Activated T-cell treated with anti-CD3 and anti-CD28 coated beads, Interleukin-2, amount 50 U/mL, for 72 hours (primary cell): ENCODE measurements around the gene FAP. TPM values are rescaled to one million over a fixed set of nuclear protein-coding genes. Genes with fewer than 3 reads are reported as not detected.

Source experiments
- ATAC-seq, 2 donors: fragments of 150-1000 bp; cut with Tn5 transposase; replicated peaks in 1 of 2; 2 replicates each; pipeline ENCODE4 v1.10.0; 2021; ENCODE audit warnings: moderate library complexity in 2 of 2, mild to moderate bottlenecking in 1 of 2
- DNase-seq, 2 donors: peaks; one replicate each; pipeline ENCODE4 v3.0.0; 2021 to 2022; ENCODE audit warnings: mixed read lengths in 1 of 2
- H3K27ac Mint-ChIP-seq: one replicate; pipeline ENCODE4 v1.8.0; 2022; ENCODE audit warnings: mild to moderate bottlenecking, moderate library complexity, mixed read lengths
- H3K27me3 Mint-ChIP-seq: one replicate; pipeline ENCODE4 v1.8.0; 2022; ENCODE audit warnings: low read depth, mixed read lengths
- H3K36me3 Mint-ChIP-seq, 2 donors: one replicate each; pipeline ENCODE4 v1.8.0; 2022; ENCODE audit warnings: mixed read lengths in 2 of 2, mild to moderate bottlenecking in 1 of 2; ENCODE audit not compliant: insufficient read depth in 2 of 2
- H3K4me1 Mint-ChIP-seq: one replicate; pipeline ENCODE4 v1.8.0; 2022; ENCODE audit warnings: low read depth, mixed read lengths
- H3K4me3 Mint-ChIP-seq, 2 donors: one replicate each; pipeline ENCODE4 v1.8.0; 2022; ENCODE audit warnings: mild to moderate bottlenecking in 2 of 2, mixed read lengths in 2 of 2, moderate library complexity in 2 of 2
- H3K9me3 Mint-ChIP-seq, 2 donors: one replicate each; pipeline ENCODE4 v1.8.0; 2022; ENCODE audit warnings: mixed read lengths in 2 of 2
- total RNA-seq, 2 donors: library from RNA; stranded (reverse); gene quantifications; one replicate each; pipeline ENCODE4 v1.2.3, GENCODE V29; 2022

FAP gene
- total RNA-seq, 2 donors from 2014 or later = not detected

DNA sequence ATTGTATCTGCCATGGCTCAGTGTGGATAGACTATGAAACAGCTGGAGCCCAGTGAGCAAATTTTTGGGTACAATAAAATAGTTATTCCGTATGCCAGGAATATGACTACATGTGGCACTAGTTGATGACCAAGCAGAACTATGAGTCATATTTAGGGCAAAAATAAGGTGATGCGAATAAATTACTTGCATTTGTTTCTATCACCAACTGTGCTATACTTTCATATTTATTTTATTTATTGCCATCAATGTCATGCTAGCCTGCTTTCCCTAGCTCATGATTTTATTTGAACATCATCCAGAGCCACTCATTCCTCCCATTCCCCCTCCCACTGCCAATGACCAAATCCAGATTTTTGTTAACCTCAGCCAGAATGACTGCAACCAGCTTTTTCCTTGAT is 13.3 kb upstream of the FAP start:
- Mint-ChIP-seq H3K9me3 (no peaks in the 10 kb centered on the region), H3K4me1 (peaks cover 7% of the 10 kb centered on the region), H3K36me3 (no peaks in the 10 kb centered on the region), H3K27me3 (no peaks in the 10 kb centered on the region), H3K27ac (no peak overlapping the region), H3K4me3 (no peak overlapping the region)
- DNase-seq (no peak), ATAC-seq (no peak)

DNA sequence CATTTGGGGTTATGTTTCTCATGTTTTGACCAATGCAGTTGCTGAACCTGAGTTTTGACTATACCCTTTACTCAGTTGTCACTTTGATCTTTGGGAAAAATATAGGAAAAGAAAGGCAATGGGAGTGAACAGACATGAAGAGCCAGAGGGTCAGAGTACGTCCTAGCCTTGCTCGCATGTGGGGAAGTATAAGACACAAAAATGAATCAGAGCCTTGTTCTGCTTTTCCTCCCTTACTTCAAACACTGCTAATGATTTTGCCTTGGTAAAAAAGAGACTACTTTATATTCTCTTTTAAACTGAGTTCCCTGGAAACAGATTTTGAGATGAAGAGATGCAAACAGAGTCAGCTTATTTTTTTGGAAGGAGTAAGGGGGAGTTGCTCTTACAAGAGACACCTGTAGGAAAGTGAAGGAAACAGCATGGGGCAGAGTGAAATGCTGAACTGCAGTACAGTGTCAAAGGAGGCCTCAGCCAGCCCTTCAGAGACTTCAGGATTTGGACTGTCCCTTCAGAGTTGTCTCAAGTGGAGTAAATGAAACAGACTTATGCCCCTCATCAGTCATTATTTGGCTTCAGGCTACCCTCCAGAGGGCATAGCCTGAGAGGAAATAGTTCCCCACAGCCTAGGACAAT is 11.1 kb upstream of the FAP start:
- Mint-ChIP-seq H3K27ac (no peak overlapping the region), H3K9me3 (no peaks in the 10 kb centered on the region), H3K36me3 (no peaks in the 10 kb centered on the region), H3K4me1 (no peaks in the 10 kb centered on the region), H3K27me3 (no peaks in the 10 kb centered on the region), H3K4me3 (no peak overlapping the region)
- DNase-seq (no peak), ATAC-seq (no peak)

DNA sequence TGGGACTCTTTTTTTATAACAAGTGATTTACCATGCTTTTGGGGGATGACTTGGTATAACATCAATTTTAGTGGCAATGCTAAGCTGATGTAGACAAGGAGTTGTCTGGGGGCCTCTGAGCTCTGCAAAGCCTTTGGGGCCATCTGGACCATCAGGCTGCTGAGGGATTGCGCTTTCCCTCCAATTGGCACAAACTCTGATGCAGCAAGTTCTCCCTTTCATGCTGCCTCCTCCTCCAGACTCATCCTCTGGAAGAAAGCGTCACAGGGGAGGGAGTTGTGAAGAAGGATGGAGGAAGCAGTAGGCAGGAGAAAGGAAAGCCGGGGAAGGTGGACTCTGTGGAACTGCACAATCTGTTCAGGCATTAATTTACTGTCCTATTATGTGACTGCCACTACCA is 10.2 kb upstream of the FAP start:
- no peak for ATAC-seq
- no peaks in the 10 kb centered on the region for H3K27me3 Mint-ChIP-seq
- no peak for DNase-seq
- H3K27ac Mint-ChIP-seq = no peak overlapping the region
- H3K4me1 Mint-ChIP-seq = no peaks in the 10 kb centered on the region
- no peaks in the 10 kb centered on the region for H3K36me3 Mint-ChIP-seq
- no peak overlapping the region for H3K4me3 Mint-ChIP-seq
- H3K9me3 Mint-ChIP-seq = no peaks in the 10 kb centered on the region

DNA sequence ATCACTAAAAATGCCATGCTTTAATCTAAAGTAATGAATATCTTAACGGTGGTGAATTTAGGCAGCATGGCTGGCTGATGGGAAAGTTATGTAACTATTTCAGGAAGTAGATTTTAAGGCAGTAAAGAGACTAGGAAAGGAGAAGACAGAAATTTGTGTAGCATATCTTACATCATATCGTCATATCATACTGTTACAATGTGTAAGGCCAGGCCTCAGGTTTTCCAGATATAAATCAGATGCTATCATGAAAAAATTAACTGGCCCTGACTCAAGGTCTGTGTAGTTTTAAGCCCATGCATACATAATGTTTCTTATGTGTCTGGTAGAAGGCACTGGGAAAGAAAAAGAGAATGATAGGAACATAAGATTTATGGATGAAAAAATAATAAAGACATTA is 8.9 kb upstream of the FAP start:
- Mint-ChIP-seq H3K27me3 (no peaks in the 10 kb centered on the region), H3K27ac (no peak overlapping the region), H3K4me1 (no peaks in the 10 kb centered on the region), H3K9me3 (no peaks in the 10 kb centered on the region), H3K36me3 (no peaks in the 10 kb centered on the region), H3K4me3 (no peak overlapping the region)
- ATAC-seq (no peak), DNase-seq (no peak)

DNA sequence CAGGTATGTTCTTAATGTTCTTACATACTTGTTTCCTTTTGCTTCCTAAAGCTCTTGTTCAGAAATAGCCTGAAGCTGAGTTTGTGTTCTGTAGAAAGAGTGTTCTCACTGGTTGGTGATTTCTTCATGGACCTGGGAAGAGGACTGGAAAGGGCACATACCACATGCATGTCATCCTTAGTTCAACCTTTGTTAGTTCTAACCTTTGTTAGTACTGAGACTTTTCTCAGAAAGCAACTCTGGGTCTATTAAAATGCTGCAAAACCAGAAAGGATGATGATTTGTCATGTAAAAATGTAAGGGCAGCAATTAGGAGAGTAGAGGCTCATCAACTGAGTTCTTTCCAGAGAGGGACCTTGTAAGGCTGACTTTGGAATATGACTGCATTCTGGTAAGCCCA is 2.5 kb upstream of the FAP start:
- Mint-ChIP-seq H3K36me3 (no peaks in the 10 kb centered on the region), H3K4me1 (no peaks in the 10 kb centered on the region), H3K9me3 (no peaks in the 10 kb centered on the region), H3K27me3 (peaks cover 2% of the 10 kb centered on the region), H3K4me3 (no peak overlapping the region), H3K27ac (no peak overlapping the region)
- no peak for ATAC-seq
- no peak for DNase-seq

DNA sequence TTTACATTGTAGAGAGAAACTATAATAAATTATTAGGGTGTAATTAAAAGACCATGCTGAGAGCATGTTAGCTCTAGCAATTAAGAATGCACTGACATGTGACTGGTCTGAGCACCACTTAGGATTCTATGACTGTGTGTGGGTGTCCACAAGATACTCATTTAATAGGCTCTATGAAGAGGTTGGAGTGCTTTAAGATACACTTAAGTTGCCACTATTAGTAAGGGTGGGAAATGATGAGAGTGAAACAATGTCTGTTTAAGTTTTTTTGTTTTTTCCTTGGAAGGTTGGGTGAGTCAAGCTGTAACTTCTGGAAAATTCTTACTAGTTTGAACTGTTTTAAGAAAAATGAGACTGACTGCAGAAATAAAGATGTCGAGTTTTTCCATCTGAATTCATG is 1.8 kb upstream of the FAP start:
- no peaks in the 10 kb centered on the region for H3K36me3 Mint-ChIP-seq
- H3K27me3 Mint-ChIP-seq = peaks cover 9% of the 10 kb centered on the region
- ATAC-seq (no peak), DNase-seq (no peak)
- H3K4me1 Mint-ChIP-seq = no peaks in the 10 kb centered on the region
- H3K9me3 Mint-ChIP-seq = no peaks in the 10 kb centered on the region
- no peak overlapping the region for H3K4me3 Mint-ChIP-seq
- no peak overlapping the region for H3K27ac Mint-ChIP-seq

DNA sequence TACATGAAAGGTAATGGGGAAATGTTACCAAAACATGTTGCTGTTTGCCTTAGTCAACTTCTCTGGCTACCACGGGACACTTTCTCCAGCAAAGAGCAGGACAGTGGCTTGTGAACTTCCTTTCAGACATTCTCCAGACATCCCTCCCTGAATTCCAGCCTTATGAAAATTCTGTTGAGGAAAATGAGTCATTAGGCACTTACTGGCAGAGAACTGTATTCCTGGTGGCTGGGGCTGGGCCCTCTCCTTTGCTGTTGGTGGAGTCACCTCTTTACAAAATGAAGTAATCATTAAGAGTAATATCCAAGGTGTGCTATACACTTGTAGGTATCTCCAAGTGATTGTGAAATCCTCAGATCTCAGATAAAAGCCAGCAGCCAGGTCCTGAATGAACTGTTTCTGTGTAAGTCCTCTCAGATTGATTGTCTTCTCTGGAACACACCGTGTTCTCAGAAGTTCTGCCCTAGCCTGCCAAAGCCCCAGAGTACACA is 1.3 kb upstream of the FAP start:
- peaks cover 12% of the 10 kb centered on the region for H3K27me3 Mint-ChIP-seq
- H3K36me3 Mint-ChIP-seq = no peaks in the 10 kb centered on the region
- H3K4me3 Mint-ChIP-seq = no peak overlapping the region
- ATAC-seq = no peak
- no peak for DNase-seq
- no peak overlapping the region for H3K27ac Mint-ChIP-seq
- no peaks in the 10 kb centered on the region for H3K4me1 Mint-ChIP-seq
- H3K9me3 Mint-ChIP-seq = no peaks in the 10 kb centered on the region

DNA sequence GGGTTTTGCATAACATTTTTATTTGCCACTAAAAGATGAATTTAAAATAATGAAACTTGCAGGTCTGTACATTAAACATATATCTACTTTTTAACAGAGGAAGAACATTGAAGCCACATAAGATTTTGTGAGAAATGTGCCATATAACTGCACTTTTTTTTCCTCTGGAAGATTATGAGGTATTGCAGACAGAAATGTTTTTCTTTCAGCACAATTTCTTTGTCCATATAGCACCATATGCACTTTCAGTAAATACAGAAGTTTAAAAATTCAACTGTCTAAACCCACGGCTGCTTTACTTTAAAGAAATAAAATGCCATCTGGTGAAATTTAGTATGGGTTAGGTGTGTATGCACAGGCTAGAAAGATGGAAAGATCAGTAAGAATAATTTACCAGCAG is 470 bp upstream of the FAP start:
- no peak for DNase-seq
- Mint-ChIP-seq H3K27ac (no peak overlapping the region), H3K9me3 (no peaks in the 10 kb centered on the region), H3K4me1 (no peaks in the 10 kb centered on the region), H3K36me3 (no peaks in the 10 kb centered on the region), H3K27me3 (peaks cover 19% of the 10 kb centered on the region), H3K4me3 (no peak overlapping the region)
- ATAC-seq = no peak

DNA sequence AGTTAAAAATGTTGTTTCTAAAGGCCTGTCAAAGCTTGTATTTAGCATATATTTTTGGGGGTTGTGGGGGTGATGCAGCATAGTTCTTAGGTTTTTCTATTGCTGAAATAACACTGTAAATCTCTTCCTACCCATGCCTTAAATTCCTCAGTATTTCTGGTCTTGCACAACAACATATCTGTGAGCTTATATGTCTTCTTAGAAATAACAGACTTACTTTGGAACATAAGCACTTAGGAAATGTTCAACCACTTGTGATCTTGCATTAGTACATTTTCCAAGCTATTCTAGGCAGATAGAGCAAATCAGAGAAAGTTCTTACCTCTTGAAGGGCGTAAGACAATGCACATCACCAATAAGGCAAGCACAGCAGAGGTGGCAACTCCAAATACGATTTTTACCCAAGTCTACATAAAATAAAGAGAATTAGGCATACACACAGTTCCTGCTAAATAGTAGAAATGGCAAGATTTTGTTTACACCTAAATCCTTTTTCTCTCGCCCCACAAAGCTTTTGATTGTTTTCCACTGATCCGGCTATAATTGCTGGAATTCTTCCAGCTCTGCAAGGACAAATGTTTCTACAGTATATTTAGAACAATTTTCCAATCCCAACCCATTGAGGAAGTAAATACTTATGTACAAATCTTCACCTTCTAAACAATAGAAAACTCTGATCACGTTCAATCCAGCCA is 512 bp downstream of the FAP start:
- Mint-ChIP-seq H3K9me3 (no peaks in the 10 kb centered on the region), H3K27me3 (peaks cover 19% of the 10 kb centered on the region), H3K4me3 (no peak overlapping the region), H3K27ac (no peak overlapping the region), H3K36me3 (no peaks in the 10 kb centered on the region), H3K4me1 (no peaks in the 10 kb centered on the region)
- ATAC-seq (no peak), DNase-seq (no peak)

DNA sequence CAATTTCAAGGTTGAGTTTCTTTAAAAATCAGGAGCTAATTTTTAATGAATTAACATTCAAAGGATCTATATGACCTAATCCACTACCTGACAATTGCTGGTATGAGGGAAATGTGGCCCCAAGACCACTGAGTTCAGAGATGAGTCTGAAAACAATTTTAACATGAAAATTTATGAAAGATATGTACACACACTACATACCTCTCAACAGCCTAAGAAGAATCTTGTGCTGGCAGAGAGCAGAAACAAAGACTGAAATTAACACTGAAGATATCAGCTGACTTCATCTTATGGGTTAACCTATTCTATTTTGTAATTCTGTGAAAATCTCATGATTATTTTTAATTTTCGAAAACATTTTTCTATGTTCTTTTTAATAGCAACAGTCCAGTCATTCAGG is 1.7 kb downstream of the FAP start:
- DNase-seq = no peak
- H3K9me3 Mint-ChIP-seq = no peaks in the 10 kb centered on the region
- H3K27me3 Mint-ChIP-seq = peaks cover 19% of the 10 kb centered on the region
- H3K36me3 Mint-ChIP-seq = no peaks in the 10 kb centered on the region
- H3K4me3 Mint-ChIP-seq = no peak overlapping the region
- no peak for ATAC-seq
- no peak overlapping the region for H3K27ac Mint-ChIP-seq
- no peaks in the 10 kb centered on the region for H3K4me1 Mint-ChIP-seq

DNA sequence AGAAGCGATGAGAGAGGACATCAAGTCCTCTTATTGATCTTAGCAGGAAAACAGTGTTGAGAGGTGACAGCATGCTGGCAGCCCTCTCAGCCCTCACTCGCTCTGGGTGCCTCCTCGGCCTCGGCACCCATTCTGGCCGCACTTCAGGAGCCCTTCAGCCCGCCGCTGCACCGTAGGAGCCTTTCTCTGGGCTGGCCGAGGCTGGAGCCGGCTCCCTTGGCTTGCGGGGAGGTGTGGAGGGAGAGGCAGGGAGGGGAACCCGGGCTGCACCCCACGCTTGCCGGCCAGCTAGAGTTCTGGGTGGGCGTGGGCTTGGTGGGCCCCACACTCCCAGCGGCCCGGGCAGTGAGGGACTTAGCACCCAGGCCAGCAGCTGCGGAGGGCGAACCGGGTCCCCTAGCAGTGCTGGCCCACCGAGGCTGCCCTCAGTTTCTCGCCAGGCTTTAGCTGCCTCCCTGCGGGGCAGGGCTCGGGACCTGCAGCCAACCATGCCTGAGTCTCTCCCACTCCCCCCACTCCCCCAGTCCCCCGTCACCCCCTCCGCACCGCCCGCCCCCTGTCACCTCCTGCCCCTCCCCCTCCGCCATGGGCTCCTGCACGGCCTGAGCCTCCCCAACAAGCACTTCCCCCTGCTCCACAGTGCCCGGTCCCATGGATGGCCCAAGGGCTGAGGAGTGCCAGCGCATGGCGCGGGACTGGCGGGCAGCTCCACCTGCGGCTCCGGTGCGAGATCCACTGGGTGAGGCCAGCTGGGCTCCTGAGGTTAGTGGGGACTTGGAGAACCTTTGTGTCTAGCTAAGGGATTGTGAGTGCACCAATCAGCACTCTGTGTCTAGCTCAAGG is 8.4 kb downstream of the FAP start:
- Mint-ChIP-seq H3K27ac (no peak overlapping the region), H3K4me1 (no peaks in the 10 kb centered on the region), H3K9me3 (no peaks in the 10 kb centered on the region), H3K36me3 (no peaks in the 10 kb centered on the region), H3K4me3 (no peak overlapping the region), H3K27me3 (peaks cover 27% of the 10 kb centered on the region)
- ATAC-seq = no peak
- no peak for DNase-seq

DNA sequence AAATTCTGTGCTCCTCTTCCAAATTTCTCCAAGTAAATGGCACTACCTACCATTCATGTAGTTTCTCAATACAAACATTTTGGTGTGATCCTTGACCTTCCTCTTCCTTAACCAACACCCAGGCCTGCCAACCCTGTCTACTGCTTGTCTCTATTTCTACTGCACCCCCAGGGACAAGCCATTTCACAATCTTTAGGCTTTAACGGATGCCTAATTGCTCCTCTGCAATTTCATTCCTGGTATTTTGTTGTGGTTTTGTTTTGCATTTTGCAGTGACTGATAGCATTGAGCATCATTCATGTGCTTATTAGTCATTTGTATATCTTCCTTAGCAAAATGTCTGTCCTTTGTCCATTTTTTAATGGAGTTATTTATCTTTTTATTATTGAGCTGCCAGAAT is 10.0 kb downstream of the FAP start:
- Mint-ChIP-seq H3K36me3 (no peaks in the 10 kb centered on the region), H3K27ac (no peak overlapping the region), H3K4me1 (no peaks in the 10 kb centered on the region), H3K9me3 (no peaks in the 10 kb centered on the region), H3K27me3 (peaks cover 18% of the 10 kb centered on the region), H3K4me3 (no peak overlapping the region)
- DNase-seq (no peak), ATAC-seq (no peak)

DNA sequence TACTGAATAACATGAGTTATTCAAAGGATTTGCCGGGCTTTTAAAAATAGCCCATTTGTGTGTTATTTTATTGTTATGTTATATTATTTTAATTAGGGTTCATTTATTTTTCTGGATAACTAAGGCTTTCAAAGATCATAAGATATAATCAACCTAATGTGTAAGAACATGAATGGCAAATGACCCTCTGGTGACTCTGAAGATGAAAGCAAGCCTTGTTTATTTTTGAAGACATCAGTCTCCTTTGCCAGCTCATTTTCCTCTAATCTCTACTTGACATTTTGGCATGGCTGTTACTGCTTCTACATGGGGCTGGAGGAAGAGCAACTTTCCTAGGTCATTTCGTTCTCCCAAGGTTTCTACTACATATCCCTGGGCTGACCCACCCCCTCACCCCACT is 10.6 kb downstream of the FAP start:
- no peak for DNase-seq
- no peaks in the 10 kb centered on the region for H3K36me3 Mint-ChIP-seq

More for the DNA sequence above, 10.6 kb downstream of the FAP start:
- H3K9me3 Mint-ChIP-seq = no peaks in the 10 kb centered on the region
- peaks cover 20% of the 10 kb centered on the region for H3K27me3 Mint-ChIP-seq
- no peaks in the 10 kb centered on the region for H3K4me1 Mint-ChIP-seq
- no peak overlapping the region for H3K27ac Mint-ChIP-seq
- no peak for ATAC-seq
- H3K4me3 Mint-ChIP-seq = no peak overlapping the region
